ENCODE data around the gene ZNF334.

Gene ZNF334

GRCh38 chr20:46552460-46553420, 39.4 kb upstream of the ZNF334 start:
- Histone ChIP-seq H3K36me3 (ENCODE audit: insufficient read depth, low read length) (no peaks in the 10 kb centered on the region), H3K4me3 (ENCODE audit: low read length) (no peak overlapping the region), H3K9me3 (ENCODE audit: insufficient read depth, low read depth, low read length) (no peaks in the 10 kb centered on the region), H3K27me3 (ENCODE audit: insufficient read depth, low read length) (no peaks in the 10 kb centered on the region), H3K27ac (ENCODE audit: low read depth, low read length) (peak overlapping the region; percentile 93; the same call in 1 of the 2 replicates), H3K4me1 (ENCODE audit: insufficient read depth, low read length) (peaks cover 37% of the 10 kb centered on the region), H3K9ac (ENCODE audit: low read depth, low read length) (no peak overlapping the region)
- WGBS, result 76% methylated on average over 4 of the region's 4 CpGs

- Histone ChIP-seq H3K36me3 (ENCODE audit: insufficient read depth, low read length) (no peaks in the 10 kb centered on the region), H3K4me3 (ENCODE audit: low read length) (no peak overlapping the region), H3K27me3 (ENCODE audit: insufficient read depth, low read length) (no peaks in the 10 kb centered on the region), H3K9me3 (ENCODE audit: insufficient read depth, low read depth, low read length) (no peaks in the 10 kb centered on the region), H3K4me1 (ENCODE audit: insufficient read depth, low read length) (peaks cover 32% of the 10 kb centered on the region), H3K27ac (ENCODE audit: low read depth, low read length) (peak overlapping the region; percentile 93), H3K9ac (ENCODE audit: low read depth, low read length) (peak overlapping the region; percentile 68)
- WGBS, result 61% methylated on average over 12 of the region's 12 CpGs
These were observed 38.4 kb upstream of the ZNF334 start for GRCh38 chr20:46551522-46552381.

GRCh38 chr20:46550461-46550860, 37.1 kb upstream of the ZNF334 start, which contains the start of gene OCSTAMP:
Gene OCSTAMP, minus strand, starts transcription at chr20:46550654. Its CDS starts 94 bp downstream, at chr20:46550560.
- H3K9me3 ChIP-seq (ENCODE audit: insufficient read depth, low read depth, low read length), result no peaks in the 10 kb centered on the region
- peaks cover 28% of the 10 kb centered on the region for H3K4me1 ChIP-seq (ENCODE audit: insufficient read depth, low read length)
- 91% methylated on average over 8 of the region's 9 CpGs for WGBS
- H3K9ac ChIP-seq (ENCODE audit: low read depth, low read length), result no peak within 1 kb of the TSS
- H3K4me3 ChIP-seq (ENCODE audit: low read length), result no peak within 1 kb of the TSS
- peak within 1 kb of the TSS; percentile 93 for H3K27ac ChIP-seq (ENCODE audit: low read depth, low read length)
- no peaks in the 10 kb centered on the region for H3K36me3 ChIP-seq (ENCODE audit: insufficient read depth, low read length)
- H3K27me3 ChIP-seq (ENCODE audit: insufficient read depth, low read length), result no peaks in the 10 kb centered on the region

- Histone ChIP-seq H3K9ac (ENCODE audit: low read depth, low read length) (no peak overlapping the region), H3K27me3 (ENCODE audit: insufficient read depth, low read length) (no peaks in the 10 kb centered on the region), H3K36me3 (ENCODE audit: insufficient read depth, low read length) (no peaks in the 10 kb centered on the region), H3K27ac (ENCODE audit: low read depth, low read length) (no peak overlapping the region), H3K9me3 (ENCODE audit: insufficient read depth, low read depth, low read length) (no peaks in the 10 kb centered on the region), H3K4me3 (ENCODE audit: low read length) (no peak overlapping the region), H3K4me1 (ENCODE audit: insufficient read depth, low read length) (peaks cover 19% of the 10 kb centered on the region)
- 87% methylated on average over 4 of the region's 4 CpGs for WGBS
These were observed 36.0 kb upstream of the ZNF334 start for GRCh38 chr20:46549188-46549972.

GRCh38 chr20:46548688-46549087, 35.3 kb upstream of the ZNF334 start:
- no peaks in the 10 kb centered on the region for H3K9me3 ChIP-seq (ENCODE audit: insufficient read depth, low read depth, low read length)
- H3K9ac ChIP-seq (ENCODE audit: low read depth, low read length), result no peak overlapping the region
- no peaks in the 10 kb centered on the region for H3K27me3 ChIP-seq (ENCODE audit: insufficient read depth, low read length)
- H3K4me1 ChIP-seq (ENCODE audit: insufficient read depth, low read length), result peaks cover 19% of the 10 kb centered on the region
- no peaks in the 10 kb centered on the region for H3K36me3 ChIP-seq (ENCODE audit: insufficient read depth, low read length)
- 91% methylated on average over 5 of the region's 5 CpGs for WGBS
- no peak overlapping the region for H3K27ac ChIP-seq (ENCODE audit: low read depth, low read length)
- no peak overlapping the region for H3K4me3 ChIP-seq (ENCODE audit: low read length)

- H3K4me3 ChIP-seq (ENCODE audit: low read length), result no peak overlapping the region
- H3K9ac ChIP-seq (ENCODE audit: low read depth, low read length), result no peak overlapping the region
- H3K4me1 ChIP-seq (ENCODE audit: insufficient read depth, low read length), result peaks cover 18% of the 10 kb centered on the region
- no peak overlapping the region for H3K27ac ChIP-seq (ENCODE audit: low read depth, low read length)
- H3K9me3 ChIP-seq (ENCODE audit: insufficient read depth, low read depth, low read length), result no peaks in the 10 kb centered on the region
- 93% methylated on average over 6 of the region's 6 CpGs for WGBS
- H3K36me3 ChIP-seq (ENCODE audit: insufficient read depth, low read length), result no peaks in the 10 kb centered on the region
- no peaks in the 10 kb centered on the region for H3K27me3 ChIP-seq (ENCODE audit: insufficient read depth, low read length)
These were observed 34.6 kb upstream of the ZNF334 start for GRCh38 chr20:46547995-46548394.

GRCh38 chr20:46546936-46547335, 33.6 kb upstream of the ZNF334 start:
- Histone ChIP-seq H3K27me3 (ENCODE audit: insufficient read depth, low read length) (no peaks in the 10 kb centered on the region), H3K4me1 (ENCODE audit: insufficient read depth, low read length) (peaks cover 8% of the 10 kb centered on the region), H3K4me3 (ENCODE audit: low read length) (no peak overlapping the region), H3K27ac (ENCODE audit: low read depth, low read length) (no peak overlapping the region), H3K9me3 (ENCODE audit: insufficient read depth, low read depth, low read length) (no peaks in the 10 kb centered on the region), H3K36me3 (ENCODE audit: insufficient read depth, low read length) (no peaks in the 10 kb centered on the region), H3K9ac (ENCODE audit: low read depth, low read length) (no peak overlapping the region)
- 92% methylated on average over 6 of the region's 6 CpGs for WGBS

GRCh38 chr20:46546298-46546697, 32.9 kb upstream of the ZNF334 start:
- no peaks in the 10 kb centered on the region for H3K27me3 ChIP-seq (ENCODE audit: insufficient read depth, low read length)
- peaks cover 1% of the 10 kb centered on the region for H3K4me1 ChIP-seq (ENCODE audit: insufficient read depth, low read length)
- H3K36me3 ChIP-seq (ENCODE audit: insufficient read depth, low read length), result no peaks in the 10 kb centered on the region
- H3K27ac ChIP-seq (ENCODE audit: low read depth, low read length), result no peak overlapping the region
- no peak overlapping the region for H3K9ac ChIP-seq (ENCODE audit: low read depth, low read length)
- WGBS, result 94% methylated on average over 3 of the region's 3 CpGs
- H3K9me3 ChIP-seq (ENCODE audit: insufficient read depth, low read depth, low read length), result no peaks in the 10 kb centered on the region
- no peak overlapping the region for H3K4me3 ChIP-seq (ENCODE audit: low read length)

GRCh38 chr20:46545827-46546138, 32.4 kb upstream of the ZNF334 start:
- Histone ChIP-seq H3K4me3 (ENCODE audit: low read length) (no peak overlapping the region), H3K4me1 (ENCODE audit: insufficient read depth, low read length) (no peaks in the 10 kb centered on the region; the same call in 1 of the 2 replicates), H3K27ac (ENCODE audit: low read depth, low read length) (no peak overlapping the region), H3K36me3 (ENCODE audit: insufficient read depth, low read length) (no peaks in the 10 kb centered on the region), H3K27me3 (ENCODE audit: insufficient read depth, low read length) (no peaks in the 10 kb centered on the region), H3K9ac (ENCODE audit: low read depth, low read length) (no peak overlapping the region), H3K9me3 (ENCODE audit: insufficient read depth, low read depth, low read length) (no peaks in the 10 kb centered on the region)
- WGBS, result 95% methylated on average over 9 of the region's 9 CpGs

- Histone ChIP-seq H3K4me1 (ENCODE audit: insufficient read depth, low read length) (no peaks in the 10 kb centered on the region; the same call in 1 of the 2 replicates), H3K9ac (ENCODE audit: low read depth, low read length) (no peak overlapping the region), H3K27me3 (ENCODE audit: insufficient read depth, low read length) (no peaks in the 10 kb centered on the region), H3K36me3 (ENCODE audit: insufficient read depth, low read length) (no peaks in the 10 kb centered on the region), H3K4me3 (ENCODE audit: low read length) (no peak overlapping the region), H3K9me3 (ENCODE audit: insufficient read depth, low read depth, low read length) (no peaks in the 10 kb centered on the region), H3K27ac (ENCODE audit: low read depth, low read length) (no peak overlapping the region)
- WGBS, result 93% methylated on average over 14 of the region's 14 CpGs
These were observed 31.9 kb upstream of the ZNF334 start for GRCh38 chr20:46545077-46545826.
